Trophoblast cell (in vitro differentiated cells and primary cell): ENCODE measurements around the gene PRPF18.

Source experiments
- DNase-seq, 2 donors: peaks; one replicate each; pipeline ENCODE4 v3.0.0-alpha.2; 2016
- H2AFZ ChIP-seq: 2 replicates; pipeline ENCODE4 v1.6.1; 2013; ENCODE audit warnings: low read length, moderate library complexity, mild to moderate bottlenecking; ENCODE audit not compliant: insufficient read depth, poor library complexity
- H2AK5ac ChIP-seq: 2 replicates; pipeline ENCODE4 v1.6.1; 2013; ENCODE audit warnings: mild to moderate bottlenecking, low read length
- H2BK120ac ChIP-seq: 2 replicates; pipeline ENCODE4 v1.6.1; 2013; ENCODE audit warnings: low read length, mild to moderate bottlenecking, moderate library complexity; ENCODE audit not compliant: insufficient read depth, poor library complexity
- H2BK12ac ChIP-seq: 2 replicates; pipeline ENCODE4 v1.6.1; 2013; ENCODE audit warnings: mild to moderate bottlenecking, low read length, moderate library complexity
- H2BK5ac ChIP-seq: 2 replicates; pipeline ENCODE4 v1.6.1; 2013; ENCODE audit warnings: low read length, low read depth, moderate library complexity, mild to moderate bottlenecking; ENCODE audit not compliant: poor library complexity
- H3K14ac ChIP-seq: 2 replicates; pipeline ENCODE4 v1.6.1; 2013; ENCODE audit warnings: mild to moderate bottlenecking, low read length
- H3K18ac ChIP-seq: 2 replicates; pipeline ENCODE4 v1.6.1; 2013; ENCODE audit warnings: mild to moderate bottlenecking, low read length
- H3K23ac ChIP-seq: 2 replicates; pipeline ENCODE4 v1.6.1; 2013; ENCODE audit warnings: low read length
- H3K27ac ChIP-seq: 2 replicates; pipeline ENCODE4 v1.5.1; 2013; ENCODE audit warnings: low read depth, mild to moderate bottlenecking, inconsistent platforms, low read length, moderate library complexity
- H3K27me3 ChIP-seq: 2 replicates; pipeline ENCODE4 v1.6.1; 2013; ENCODE audit warnings: inconsistent platforms, mild to moderate bottlenecking, low read length, moderate library complexity; ENCODE audit not compliant: insufficient read depth
- H3K36me3 ChIP-seq, 2 experiments: 1 replicate in 1 of 2; 2 replicates in 1 of 2; pipeline ENCODE4 v1.6.1; 2013; ENCODE audit warnings: low read length in 2 of 2, mild to moderate bottlenecking in 2 of 2, moderate library complexity in 1 of 2; ENCODE audit not compliant: insufficient read depth in 2 of 2, control insufficient read depth in 1 of 2
- H3K4ac ChIP-seq: 2 replicates; pipeline ENCODE4 v1.6.1; 2013; ENCODE audit warnings: low read depth, mild to moderate bottlenecking, low read length, moderate library complexity
- H3K4me1 ChIP-seq, 2 experiments: 1 replicate in 1 of 2; 2 replicates in 1 of 2; pipeline ENCODE4 v1.6.1; 2013; ENCODE audit warnings: low read length in 2 of 2, mild to moderate bottlenecking in 2 of 2, moderate library complexity in 1 of 2; ENCODE audit not compliant: insufficient read depth in 2 of 2, control insufficient read depth in 1 of 2
- H3K4me2 ChIP-seq: 2 replicates; pipeline ENCODE4 v1.6.1; 2013; ENCODE audit warnings: inconsistent platforms, mild to moderate bottlenecking, low read length, moderate library complexity
- H3K4me3 ChIP-seq: 2 replicates; pipeline ENCODE4 v1.5.1; 2013; ENCODE audit warnings: mild to moderate bottlenecking, low read depth, low read length, inconsistent platforms
- H3K79me1 ChIP-seq: one replicate; pipeline ENCODE4 v1.6.1; 2013; ENCODE audit warnings: low read length
- H3K79me2 ChIP-seq: 2 replicates; pipeline ENCODE4 v1.6.1; 2013; ENCODE audit warnings: low read length, mild to moderate bottlenecking; ENCODE audit not compliant: control insufficient read depth, insufficient read depth, poor library complexity
- H3K9ac ChIP-seq: 2 replicates; pipeline ENCODE4 v1.6.1; 2013; ENCODE audit warnings: mild to moderate bottlenecking, low read length
- H3K9me3 ChIP-seq: 2 replicates; pipeline ENCODE4 v1.6.1; 2013; ENCODE audit warnings: low read depth, mild to moderate bottlenecking, control low read depth, inconsistent platforms, low read length; ENCODE audit not compliant: insufficient read depth
- H4K12ac ChIP-seq: 2 replicates; pipeline ENCODE4 v1.6.1; 2013; ENCODE audit warnings: low read depth, mild to moderate bottlenecking, low read length, moderate library complexity
- H4K8ac ChIP-seq: 2 replicates; pipeline ENCODE4 v1.6.1; 2013; ENCODE audit warnings: low read depth, mild to moderate bottlenecking, low read length, moderate library complexity
- H4K91ac ChIP-seq: one replicate; pipeline ENCODE4 v1.6.1; 2013; ENCODE audit warnings: low read depth, mild to moderate bottlenecking, low read length, moderate library complexity
- WGBS: extraction: QIAGEN DNeasy Blood & Tissue Kit; methylation state at CpG from one replicate; pipeline ENCODE4 v1.1.7; 2013; ENCODE audit warnings: missing lambda C conversion rate; ENCODE audit not compliant: insufficient read length, insufficient coverage; ENCODE audit errors: extremely low coverage; 5-methylcytosine and 5-hydroxymethylcytosine counted together

PRPF18 gene

GRCh38 chr10:13597909-13598308 lies 11.1 kb downstream of the PRPF18 start:
- Histone ChIP-seq H3K14ac (no peak overlapping the region), H3K27ac (no peak overlapping the region), H3K79me2 (no peaks in the 10 kb centered on the region), H3K4me2 (no peak overlapping the region), H2AFZ (no peak overlapping the region), H3K4me3 (no peak overlapping the region), H3K18ac (no peak overlapping the region), H3K9ac (no peak overlapping the region), H3K23ac (no peak overlapping the region), H3K4ac (no peak overlapping the region), H2BK5ac (no peak overlapping the region), H3K9me3 (no peaks in the 10 kb centered on the region), H4K91ac (no peak overlapping the region), H3K4me1 (no peaks in the 10 kb centered on the region), H3K79me1 (no peaks in the 10 kb centered on the region), H4K8ac (no peak overlapping the region), H2BK120ac (no peak overlapping the region), H2BK12ac (no peak overlapping the region), H3K27me3 (no peaks in the 10 kb centered on the region), H3K36me3 (peaks cover 3% of the 10 kb centered on the region in 2 experiments), H4K12ac (no peak overlapping the region), H2AK5ac (no peak overlapping the region)
- no peak for DNase-seq
- 100% methylated on average over 1 of the region's 5 CpGs for WGBS

- H3K18ac ChIP-seq = no peak overlapping the region
- no CpG with 5 or more reads among the region's 2 CpGs for WGBS
- H3K79me1 ChIP-seq = no peaks in the 10 kb centered on the region
- no peaks in the 10 kb centered on the region for H3K79me2 ChIP-seq
- H3K4me3 ChIP-seq = no peak overlapping the region
- no peak overlapping the region for H3K4ac ChIP-seq
- no peak overlapping the region for H2BK12ac ChIP-seq
- H4K91ac ChIP-seq = no peak overlapping the region
- DNase-seq = no peak
- no peak overlapping the region for H3K23ac ChIP-seq
- H2AK5ac ChIP-seq = no peak overlapping the region
- H4K12ac ChIP-seq = no peak overlapping the region
- H2BK120ac ChIP-seq = no peak overlapping the region
- H3K27ac ChIP-seq = no peak overlapping the region
- no peak overlapping the region for H3K4me2 ChIP-seq
- H3K27me3 ChIP-seq = no peaks in the 10 kb centered on the region
- H3K14ac ChIP-seq = no peak overlapping the region
- H3K36me3 ChIP-seq = peaks cover 3 to 5% of the 10 kb centered on the region in 2 experiments
- no peak overlapping the region for H2BK5ac ChIP-seq
- H3K4me1 ChIP-seq = no peaks in the 10 kb centered on the region
- no peaks in the 10 kb centered on the region for H3K9me3 ChIP-seq
- no peak overlapping the region for H2AFZ ChIP-seq
- H3K9ac ChIP-seq = no peak overlapping the region
- no peak overlapping the region for H4K8ac ChIP-seq
Measured at GRCh38 chr10:13604357-13605040, 17.7 kb downstream of the PRPF18 start.

DNA sequence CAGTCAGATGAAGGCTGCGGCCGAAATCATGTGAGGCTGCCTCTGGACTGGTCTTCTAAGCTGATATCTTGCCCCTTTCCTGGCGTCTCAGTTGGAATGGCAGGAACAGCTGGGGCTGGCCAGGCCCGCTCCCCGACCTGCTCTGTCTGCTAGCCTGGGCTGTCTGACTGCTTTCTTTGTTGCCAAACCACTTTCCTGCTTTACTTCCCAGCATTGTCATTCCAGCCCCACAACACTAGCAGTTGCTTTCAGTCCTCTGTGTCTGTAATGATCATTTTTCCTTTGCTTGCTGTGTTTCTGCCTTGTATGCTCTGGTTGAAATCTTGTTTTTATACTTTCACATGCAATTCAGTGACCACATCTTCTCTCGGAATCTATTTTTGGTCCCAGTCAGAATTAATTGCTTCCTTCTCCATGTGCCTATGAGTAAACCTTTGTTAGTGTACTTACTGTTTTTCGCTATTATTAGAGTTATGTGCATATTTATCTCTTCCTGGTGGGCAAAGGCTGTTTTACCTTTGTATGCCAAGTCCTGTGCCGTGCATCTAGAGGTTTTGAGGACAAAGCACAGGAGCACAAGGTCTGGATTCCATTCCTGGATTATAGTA lies 21.6 kb downstream of the PRPF18 start:
- WGBS = no CpG with 5 or more reads among the region's 8 CpGs
- no peak overlapping the region for H3K4me2 ChIP-seq
- peak overlapping the region; percentile 31 for H4K91ac ChIP-seq
- no peak overlapping the region for H3K4me3 ChIP-seq
- no peaks in the 10 kb centered on the region for H3K9me3 ChIP-seq
- no peak overlapping the region for H3K18ac ChIP-seq
- H2BK120ac ChIP-seq = no peak overlapping the region
- H3K79me2 ChIP-seq = no peaks in the 10 kb centered on the region
- H3K79me1 ChIP-seq = no peaks in the 10 kb centered on the region
- H3K9ac ChIP-seq = no peak overlapping the region
- no peak overlapping the region for H3K23ac ChIP-seq
- H3K36me3 ChIP-seq = peaks cover 2 to 12% of the 10 kb centered on the region in 2 experiments
- no peaks in the 10 kb centered on the region for H3K27me3 ChIP-seq
- peak overlapping the region; percentile 78 for H3K27ac ChIP-seq
- peak in 1 of 2 donors; percentile 43 for DNase-seq
- H2AK5ac ChIP-seq = no peak overlapping the region
- no peak overlapping the region for H2AFZ ChIP-seq
- H2BK12ac ChIP-seq = no peak overlapping the region
- peak overlapping the region; percentile 47 for H4K8ac ChIP-seq
- H2BK5ac ChIP-seq = peak overlapping the region; percentile 22
- no peak overlapping the region for H3K4ac ChIP-seq
- no peaks in the 10 kb centered on the region for H3K4me1 ChIP-seq
- no peak overlapping the region for H4K12ac ChIP-seq
- no peak overlapping the region for H3K14ac ChIP-seq

DNA sequence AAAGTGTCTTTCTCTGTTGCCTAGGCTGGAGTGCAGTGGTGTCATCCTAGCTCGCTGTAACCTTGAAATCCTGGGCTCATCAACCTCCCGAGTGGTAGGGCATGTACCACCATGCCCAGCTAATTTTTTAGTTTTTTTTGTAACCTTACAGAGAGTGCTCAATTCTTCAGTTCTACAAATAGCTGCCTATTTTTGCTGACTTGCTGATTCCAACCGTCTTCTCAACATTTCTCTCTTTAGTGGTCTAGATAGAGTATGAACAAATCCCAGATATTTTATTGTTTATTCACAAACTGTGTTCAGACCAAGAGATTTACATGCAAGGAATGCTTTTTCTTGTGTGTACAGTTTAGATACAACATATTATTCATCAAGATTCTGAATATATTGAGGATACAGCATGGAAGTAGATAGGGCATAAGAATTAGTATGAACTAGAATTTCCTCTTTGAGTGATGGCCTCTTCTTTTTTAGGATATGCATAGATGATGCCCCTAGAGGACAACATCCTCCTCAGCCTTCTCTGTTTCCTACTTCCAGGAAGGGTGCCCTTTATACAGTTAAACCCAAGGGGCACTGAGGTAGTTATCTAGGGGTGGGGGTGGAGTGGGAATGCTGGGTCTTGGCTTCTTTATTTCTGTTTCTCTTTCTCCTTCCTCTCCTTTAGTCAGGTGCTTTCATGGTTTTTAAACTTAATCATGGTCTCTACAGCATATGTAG lies 26.0 kb downstream of the PRPF18 start:
- no peaks in the 10 kb centered on the region for H3K79me2 ChIP-seq
- H3K18ac ChIP-seq = no peak overlapping the region
- no peak overlapping the region for H3K23ac ChIP-seq
- H2BK12ac ChIP-seq = peak overlapping the region; percentile 61
- H3K79me1 ChIP-seq = peaks cover 9% of the 10 kb centered on the region
- H3K9me3 ChIP-seq = no peaks in the 10 kb centered on the region
- H3K4me1 ChIP-seq = peaks cover 7 to 14% of the 10 kb centered on the region in 2 experiments
- no peak overlapping the region for H3K4me2 ChIP-seq
- no peak for DNase-seq
- H2BK5ac ChIP-seq = no peak overlapping the region
- no peaks in the 10 kb centered on the region for H3K27me3 ChIP-seq
- H3K4me3 ChIP-seq = no peak overlapping the region
- H3K4ac ChIP-seq = no peak overlapping the region
- H4K12ac ChIP-seq = no peak overlapping the region
- no peak overlapping the region for H2AFZ ChIP-seq
- WGBS = no CpG with 5 or more reads among the region's 3 CpGs
- H2BK120ac ChIP-seq = no peak overlapping the region
- H3K36me3 ChIP-seq = peaks cover 2 to 11% of the 10 kb centered on the region in 2 experiments
- no peak overlapping the region for H3K9ac ChIP-seq
- H2AK5ac ChIP-seq = no peak overlapping the region
- no peak overlapping the region for H3K14ac ChIP-seq
- H3K27ac ChIP-seq = no peak overlapping the region
- H4K91ac ChIP-seq = no peak overlapping the region
- no peak overlapping the region for H4K8ac ChIP-seq
